Right lobe of liver (tissue), 6 donors: ENCODE measurements around the gene PTPRD. TPM values are rescaled to one million over a fixed set of nuclear protein-coding genes. Genes with fewer than 3 reads are reported as not detected.

ENCODE experiments used
- ATAC-seq, 4 donors: fragments of 200-7000 bp; cut with Tn5 transposase; one replicate each; pipeline ENCODE4 v1.9.1; 2020; ENCODE audit warnings: mild to moderate bottlenecking in 4 of 4, moderate library complexity in 4 of 4
- DNase-seq, 3 donors: peaks; one replicate each; pipeline ENCODE4 v3.0.0-alpha.2; 2020
- H3K27ac ChIP-seq, 3 donors: fragments of 200-600 bp; one replicate each; pipeline ENCODE4 v1.8.0; 2022
- H3K27me3 ChIP-seq, 2 donors: fragments of 200-600 bp; one replicate each; pipeline ENCODE4 v1.8.0; 2022
- H3K36me3 ChIP-seq, 4 donors: fragments of 200-600 bp; sonication (generic) in 1 of 4; one replicate each; pipeline versions ENCODE4 v1.5.1 to v1.8.0; 2017 to 2022; ENCODE audit warnings: control low read depth in 1 of 4
- H3K4me1 ChIP-seq, 4 donors: fragments of 200-600 bp; sonication (generic) in 1 of 4; one replicate each; pipeline versions ENCODE4 v1.5.1 to v1.8.0; 2017 to 2022; ENCODE audit warnings: control low read depth in 1 of 4
- H3K4me3 ChIP-seq, 3 donors: fragments of 200-600 bp; one replicate each; pipeline ENCODE4 v1.8.0; 2022
- H3K9me3 ChIP-seq, 4 donors: fragments of 200-600 bp; sonication (generic) in 1 of 4; one replicate each; pipeline versions ENCODE4 v1.5.1 to v1.8.0; 2017 to 2022; ENCODE audit warnings: control low read depth in 1 of 4
- CTCF ChIP-seq, 4 donors: fragments of 200-600 bp in 3 of 4; fragments of 450-650 bp in 1 of 4; IDR thresholded peaks; one replicate each; pipeline versions ENCODE4 v1.5.1 to v1.8.0; 2016 to 2022; ENCODE audit warnings: antibody characterized with exemption in 4 of 4, mild to moderate bottlenecking in 2 of 4
- POLR2A ChIP-seq: fragments of 450-650 bp; IDR thresholded peaks from one replicate; pipeline ENCODE4 v1.6.1; 2017; ENCODE audit warnings: antibody characterized with exemption, mild to moderate bottlenecking
- WGBS: methylation state at CpG from one replicate; pipeline ENCODE4 v1.1.6; 2018; ENCODE audit warnings: low coverage, low lambda C conversion rate; ENCODE audit not compliant: insufficient coverage; ENCODE audit errors: missing lambda C conversion rate; 5-methylcytosine and 5-hydroxymethylcytosine counted together
- intact Hi-C, 2 donors: fragments of 100-400 bp; cut with DNase I; formaldehyde crosslinking; loops; one replicate each; pipeline versions ENCODE4 v1.11.2 to v1.14.1; 2022
- total RNA-seq, 6 experiments: library from RNA; depleted of rRNA in 2 of 6; stranded (reverse); fragments of >200 nt in 2 of 6; fragmentation: NEBNext Ultra II Directional in 3 of 6; extraction: Animal tissue kit (Norgen Biotek cat#: 25700) in 3 of 6; gene quantifications; one replicate each; pipeline versions ENCODE4 v1.1.0 to v1.2.4, GENCODE V29; 2016 to 2023
- donor health status: DM: no; HTN: yes; CAD: no.
- donor health status: DM: no; HTN: no; CAD: no.
- donor health status: DM: no; HTN: no; CAD: no.
- donor health status: DM: no; HTN: yes; CAD: no.
- donor health status: DM: no; HTN: yes; CAD: no.

The PTPRD gene
- total RNA-seq, 6 experiments from 2014 or later = 5.4 to 29.8 (median 13.9) TPM

GRCh38 chr9:9592104-9592503 is 1020.7 kb downstream of the PTPRD start:
- 39% methylated on average over 2 of the region's 2 CpGs for WGBS
- Histone ChIP-seq H3K27ac (no peak overlapping the region), H3K36me3 (no peaks in the 10 kb centered on the region), H3K4me3 (no peak overlapping the region), H3K9me3 (no peaks in the 10 kb centered on the region), H3K4me1 (no peaks in the 10 kb centered on the region), H3K27me3 (peaks cover 0 to 3% of the 10 kb centered on the region in 2 donors)
- DNase-seq (no peak), ATAC-seq (no peak)
- intact Hi-C loops = no loop called here
- TF ChIP-seq CTCF (IDR thresholded peaks at IDR 0.05) (no peak), POLR2A (no peak)

DNA sequence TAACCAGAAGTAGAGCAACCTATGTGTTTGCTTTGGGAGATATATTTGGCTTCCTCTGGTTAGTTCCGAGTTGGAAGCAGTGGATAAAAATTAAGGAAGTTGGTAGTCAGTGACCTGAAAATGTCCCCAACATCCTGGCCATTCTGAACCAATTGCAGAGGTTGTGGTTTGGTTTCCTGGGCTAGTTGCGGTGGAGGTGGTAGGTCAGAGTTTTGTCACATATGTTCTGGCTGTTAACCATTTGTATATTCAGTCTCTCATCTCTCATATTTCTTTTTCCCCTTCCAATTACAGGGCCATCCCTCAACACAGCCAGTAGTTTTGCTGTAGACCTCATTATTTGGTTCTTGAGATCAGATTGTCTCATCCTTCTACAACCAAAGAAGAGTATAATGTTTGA is 1026.9 kb downstream of the PTPRD start:
- DNase-seq = no peak
- Histone ChIP-seq H3K27me3 (no peaks in the 10 kb centered on the region), H3K4me1 (no peaks in the 10 kb centered on the region), H3K36me3 (no peaks in the 10 kb centered on the region), H3K4me3 (no peak overlapping the region), H3K9me3 (no peaks in the 10 kb centered on the region), H3K27ac (no peak overlapping the region)
- intact Hi-C loops = no loop called here
- TF ChIP-seq CTCF (IDR thresholded peaks at IDR 0.05) (no peak), POLR2A (no peak)
- WGBS = 17% methylated on average over 2 of the region's 2 CpGs
- ATAC-seq = no peak

DNA sequence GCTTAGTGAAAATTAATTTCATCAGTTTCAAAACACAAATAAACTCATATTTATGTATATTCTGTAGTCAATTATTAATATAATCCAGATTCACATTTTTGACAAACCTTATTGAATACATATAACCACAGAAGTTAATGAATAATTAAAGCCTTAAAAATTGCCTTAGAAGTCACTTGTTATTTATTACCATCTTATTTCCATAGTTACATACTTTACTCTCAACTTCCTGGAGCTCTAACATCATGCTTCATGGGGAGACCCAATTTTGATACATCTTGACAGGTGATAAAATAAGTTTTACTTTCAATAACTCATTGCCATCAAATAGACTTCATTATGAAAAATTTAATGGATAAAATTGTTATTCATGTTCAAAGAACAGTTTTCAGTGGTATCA is 1038.7 kb downstream of the PTPRD start:
- H3K4me1 ChIP-seq = no peaks in the 10 kb centered on the region
- intact Hi-C loops = no loop called here
- DNase-seq (no peak), ATAC-seq (no peak)
- H3K36me3 ChIP-seq = no peaks in the 10 kb centered on the region
- TF ChIP-seq CTCF (IDR thresholded peaks at IDR 0.05) = no peak
- no peak for TF ChIP-seq POLR2A
- no peak overlapping the region for H3K27ac ChIP-seq
- H3K4me3 ChIP-seq = no peak overlapping the region
- no peaks in the 10 kb centered on the region for H3K9me3 ChIP-seq
- H3K27me3 ChIP-seq = no peaks in the 10 kb centered on the region

DNA sequence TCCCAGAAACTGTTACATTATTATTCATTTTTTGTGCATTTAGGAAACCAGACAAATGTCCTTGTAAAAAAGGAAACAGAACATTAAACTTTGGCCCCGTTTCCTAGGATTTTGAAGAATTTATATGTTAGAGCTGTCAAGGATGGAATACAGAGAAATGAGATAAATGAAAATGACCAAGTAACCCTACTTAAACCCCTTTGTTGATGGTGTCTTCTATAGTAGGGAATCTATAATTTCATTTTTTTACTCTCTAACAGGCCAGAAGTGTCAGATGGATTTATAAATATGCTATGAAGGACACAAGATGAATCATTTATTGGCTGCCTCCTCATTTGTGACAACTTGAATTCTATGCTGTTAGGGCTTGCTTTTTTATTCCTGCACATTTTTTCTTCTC is 1047.1 kb downstream of the PTPRD start:
- H3K36me3 ChIP-seq = no peaks in the 10 kb centered on the region
- no peaks in the 10 kb centered on the region for H3K27me3 ChIP-seq
- H3K4me3 ChIP-seq = no peak overlapping the region
- TF ChIP-seq CTCF (IDR thresholded peaks at IDR 0.05) (no peak), POLR2A (no peak)
- intact Hi-C loops = no loop called here
- H3K4me1 ChIP-seq = no peaks in the 10 kb centered on the region
- no peak for ATAC-seq
- no peak overlapping the region for H3K27ac ChIP-seq
- 18% methylated on average over 1 of the region's 1 CpG for WGBS
- no peaks in the 10 kb centered on the region for H3K9me3 ChIP-seq
- DNase-seq = no peak

DNA sequence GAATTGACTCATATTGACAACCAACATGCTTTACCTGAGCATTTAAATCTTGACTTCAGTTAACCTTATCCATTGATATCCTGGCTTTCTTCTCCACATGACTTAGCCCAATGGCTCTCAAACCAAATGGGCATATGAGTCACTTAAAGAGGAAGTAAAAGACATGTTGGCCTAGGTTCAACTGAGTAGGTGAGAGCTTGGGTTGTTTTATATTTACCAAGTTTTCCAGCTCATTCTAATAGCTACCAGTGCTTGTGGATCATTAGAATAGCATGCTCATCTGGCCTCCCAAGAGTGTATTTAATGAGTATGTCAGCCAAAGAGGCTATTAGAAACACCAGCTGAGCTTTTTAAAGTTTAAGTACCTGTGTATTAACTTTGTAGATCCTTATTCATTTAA is 1049.0 kb downstream of the PTPRD start:
- Histone ChIP-seq H3K4me3 (no peak overlapping the region), H3K9me3 (no peaks in the 10 kb centered on the region), H3K36me3 (no peaks in the 10 kb centered on the region), H3K4me1 (no peaks in the 10 kb centered on the region), H3K27ac (no peak overlapping the region), H3K27me3 (no peaks in the 10 kb centered on the region)
- no peak for TF ChIP-seq CTCF (IDR thresholded peaks at IDR 0.05)
- TF ChIP-seq POLR2A = no peak
- ATAC-seq = no peak
- no peak for DNase-seq
- intact Hi-C loops = no loop called here
